ENCODE results near the gene OMA1. TPM values are rescaled to one million over a fixed set of nuclear protein-coding genes. Genes with fewer than 3 reads are reported as not detected.

The OMA1 gene
- total RNA-seq, 1 experiment from 2014 or later, result 21.9 TPM

DNA sequence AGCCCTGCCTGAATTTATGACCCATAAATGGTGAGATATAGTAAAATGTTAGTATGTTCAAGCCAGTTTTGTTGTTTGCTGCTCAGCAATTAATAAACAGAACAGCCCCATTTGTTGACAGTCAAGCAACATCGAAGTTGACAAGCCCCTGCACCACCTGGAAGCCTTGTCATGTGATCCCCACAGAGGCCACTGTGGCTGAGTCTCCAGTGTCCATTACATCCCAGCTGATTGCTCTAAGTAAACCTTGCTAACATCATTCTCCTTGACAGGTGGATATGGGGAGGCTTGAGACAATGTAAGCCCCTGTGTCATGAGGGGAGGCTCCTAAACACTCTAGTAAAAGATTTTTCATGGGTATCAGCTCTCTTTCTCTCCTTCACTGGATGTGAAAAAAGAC lies 48.0 kb upstream of the OMA1 start (continued):
- TF ChIP-seq, protein P1, sequence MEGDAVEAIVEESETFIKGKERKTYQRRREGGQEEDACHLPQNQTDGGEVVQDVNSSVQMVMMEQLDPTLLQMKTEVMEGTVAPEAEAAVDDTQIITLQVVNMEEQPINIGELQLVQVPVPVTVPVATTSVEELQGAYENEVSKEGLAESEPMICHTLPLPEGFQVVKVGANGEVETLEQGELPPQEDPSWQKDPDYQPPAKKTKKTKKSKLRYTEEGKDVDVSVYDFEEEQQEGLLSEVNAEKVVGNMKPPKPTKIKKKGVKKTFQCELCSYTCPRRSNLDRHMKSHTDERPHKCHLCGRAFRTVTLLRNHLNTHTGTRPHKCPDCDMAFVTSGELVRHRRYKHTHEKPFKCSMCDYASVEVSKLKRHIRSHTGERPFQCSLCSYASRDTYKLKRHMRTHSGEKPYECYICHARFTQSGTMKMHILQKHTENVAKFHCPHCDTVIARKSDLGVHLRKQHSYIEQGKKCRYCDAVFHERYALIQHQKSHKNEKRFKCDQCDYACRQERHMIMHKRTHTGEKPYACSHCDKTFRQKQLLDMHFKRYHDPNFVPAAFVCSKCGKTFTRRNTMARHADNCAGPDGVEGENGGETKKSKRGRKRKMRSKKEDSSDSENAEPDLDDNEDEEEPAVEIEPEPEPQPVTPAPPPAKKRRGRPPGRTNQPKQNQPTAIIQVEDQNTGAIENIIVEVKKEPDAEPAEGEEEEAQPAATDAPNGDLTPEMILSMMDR (IDR thresholded peaks at IDR 0.05 in 2 of 3, conservative IDR thresholded peaks at IDR 0.05 in 1 of 3; ENCODE audit: borderline replicate concordance in 1 of 3, insufficient read depth in 1 of 3, low read depth in 2 of 3, low read length in 2 of 3), result no peak
- TF ChIP-seq POLR2AphosphoS5 (IDR thresholded peaks at IDR 0.05; ENCODE audit: low read depth, low read length), result no peak

DNA sequence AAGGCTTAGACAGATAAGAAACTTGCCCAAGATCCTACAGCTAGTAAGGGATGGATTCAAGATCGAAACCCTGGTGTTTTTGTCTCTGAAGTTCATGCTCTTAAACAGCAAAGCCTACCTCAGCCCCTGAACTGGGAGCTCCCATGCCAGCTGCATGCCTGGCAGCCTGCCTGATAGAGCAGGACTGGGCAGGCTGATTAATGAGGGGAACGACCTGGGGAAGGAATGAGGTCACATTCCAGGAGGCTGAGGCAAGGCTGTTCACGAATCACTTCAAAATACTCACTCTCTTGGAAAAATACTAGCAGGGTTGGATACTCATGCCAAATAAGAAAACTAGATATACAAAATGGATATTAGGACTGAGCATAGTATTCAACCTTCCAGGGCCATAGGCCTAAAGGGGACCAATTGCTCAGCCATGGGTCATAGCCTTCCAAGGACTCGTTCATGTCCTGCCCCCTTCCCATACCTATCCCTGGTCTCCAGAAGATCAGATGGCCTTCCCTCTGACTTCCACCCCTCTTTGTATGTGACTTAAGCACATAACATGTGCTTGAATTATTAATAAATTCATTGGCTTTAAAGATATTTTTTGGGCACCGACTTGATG lies 46.1 kb upstream of the OMA1 start:
- peak overlapping the region in 1 of 2 experiments; percentile 19; a peak in 2 of 4 replicates for H3K4me3 ChIP-seq (replicated peaks in 1 of 2; ENCODE audit: low read depth in 1 of 2, low read length in 2 of 2)
- no peaks in the 10 kb centered on the region for H3K36me3 ChIP-seq (ENCODE audit: control insufficient read depth in 1 of 2, insufficient read depth in 2 of 2, low read length in 2 of 2)
- intact Hi-C loops (cut with micrococcal nuclease), result no loop called here
- no peaks in the 10 kb centered on the region for H3K79me2 ChIP-seq (ENCODE audit: insufficient read depth, low read length)
- H3K4me2 ChIP-seq (ENCODE audit: low read length), result peak overlapping the region; percentile 65
- ChIA-PET POLR2A (no interaction called here), CTCF (no interaction called here), RAD21 (ENCODE audit: low non-redundant PET in 1 of 2, low total read pairs in 2 of 2, uncharacterized antibody in 2 of 2, unreplicated experiment in 2 of 2) (no interaction called here)
- no peak overlapping the region; the same call in 1 of the 2 replicates for H3K27ac ChIP-seq (ENCODE audit: low read depth, low read length)
- no peaks in the 10 kb centered on the region for H4K20me1 ChIP-seq (ENCODE audit: insufficient read depth)
- ATAC-seq, result peak; percentile 86
- TF ChIP-seq POLR2AphosphoS5 (IDR thresholded peaks at IDR 0.05; ENCODE audit: low read depth, low read length), result peak; percentile 20; the same call in 1 of the 2 replicates
- TF ChIP-seq TCF7L2 (IDR thresholded peaks at IDR 0.05; ENCODE audit: borderline replicate concordance, extremely low read depth, insufficient read depth, insufficient read length), result no peak
- TF ChIP-seq SP1 (IDR thresholded peaks at IDR 0.05; ENCODE audit: low read depth), result peak; percentile 70
- peak; percentile 18 for TF ChIP-seq JUND (IDR thresholded peaks at IDR 0.05)
- TF ChIP-seq, protein P2, sequence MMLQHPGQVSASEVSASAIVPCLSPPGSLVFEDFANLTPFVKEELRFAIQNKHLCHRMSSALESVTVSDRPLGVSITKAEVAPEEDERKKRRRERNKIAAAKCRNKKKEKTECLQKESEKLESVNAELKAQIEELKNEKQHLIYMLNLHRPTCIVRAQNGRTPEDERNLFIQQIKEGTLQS (IDR thresholded peaks at IDR 0.05), result no peak
- H3K27me3 ChIP-seq (ENCODE audit: insufficient read depth, low read length), result no peaks in the 10 kb centered on the region
- no peaks in the 10 kb centered on the region for H3K9me2 ChIP-seq (ENCODE audit: insufficient read depth)
- BruUV-seq (replicated peaks), result no TSS peak
- DNase-seq (ENCODE audit: low read depth, low spot score), result no peak
- peaks cover 15 to 31% of the 10 kb centered on the region in 2 experiments for H3K4me1 ChIP-seq (ENCODE audit: control insufficient read depth in 1 of 2, insufficient read depth in 2 of 2, low read length in 2 of 2)
- H3K9ac ChIP-seq (ENCODE audit: low read length), result peak overlapping the region; percentile 28
- H3K9me3 ChIP-seq (ENCODE audit: control insufficient read depth in 1 of 2, insufficient read depth in 1 of 2, low read depth in 1 of 2, low read length in 2 of 2), result no peaks in the 10 kb centered on the region
- H2AFZ ChIP-seq (ENCODE audit: low read depth, low read length, poor library complexity, severe bottlenecking), result peak overlapping the region; percentile 7

Measured in HCT116 (cell line).